ENCODE results near the gene GTF2IRD1.

Gene GTF2IRD1

GRCh38 chr7:74545921-74546320, 92.2 kb downstream of the GTF2IRD1 start:
- TF ChIP-seq CTCF (IDR thresholded peaks at IDR 0.05), result no peak

DNA sequence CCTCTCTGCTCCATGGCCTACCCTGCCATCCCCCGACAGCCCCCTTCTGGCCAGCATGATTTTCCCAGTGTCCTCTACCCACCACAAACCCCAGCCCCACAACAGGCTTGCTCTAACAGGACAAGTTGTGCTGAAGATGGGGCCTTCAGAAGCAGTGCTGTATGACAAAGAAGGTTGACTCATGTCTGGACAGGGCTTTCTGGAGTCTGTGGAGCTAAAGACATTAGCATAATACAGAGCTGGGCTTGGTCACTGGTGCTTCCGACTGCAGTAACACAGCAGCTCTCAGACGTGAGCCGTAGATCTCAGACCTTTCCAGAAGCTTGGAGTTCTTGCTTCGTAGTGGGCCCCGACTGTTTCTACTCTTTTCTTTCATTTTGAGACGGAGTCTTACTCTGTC, 100.5 kb downstream of the GTF2IRD1 start:
- TF ChIP-seq CTCF (IDR thresholded peaks at IDR 0.05), result no peak

DNA sequence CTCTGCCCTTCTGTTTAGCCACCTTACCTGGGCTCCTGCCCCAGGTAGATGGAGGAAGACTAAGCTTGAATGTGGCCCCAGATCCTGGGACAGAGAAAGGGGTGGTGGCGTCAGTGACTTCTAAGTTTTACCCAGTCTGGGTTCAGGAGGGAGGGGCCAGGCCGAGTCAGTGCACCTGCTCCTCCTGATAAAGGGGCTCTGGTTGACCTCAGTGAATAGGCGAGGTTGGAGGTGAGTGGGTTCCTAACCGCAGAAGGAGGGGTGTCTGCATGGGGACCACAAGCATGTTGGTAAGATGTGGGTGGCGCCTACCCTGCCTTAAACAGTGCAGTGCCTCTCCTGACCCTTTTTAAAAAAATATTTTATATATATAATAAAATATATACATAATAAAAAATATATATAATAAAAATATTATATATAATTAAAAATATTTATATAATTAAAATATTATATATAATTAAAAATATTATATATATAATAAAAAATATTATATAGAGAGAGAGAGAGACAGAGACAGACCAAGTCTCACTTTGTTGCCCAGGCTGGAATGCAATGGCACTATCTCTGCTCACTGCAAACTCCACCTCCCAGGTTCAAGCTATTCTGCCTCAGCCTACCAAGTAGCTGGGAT, 106.5 kb downstream of the GTF2IRD1 start:
- TF ChIP-seq CTCF (IDR thresholded peaks at IDR 0.05), result no peak

DNA sequence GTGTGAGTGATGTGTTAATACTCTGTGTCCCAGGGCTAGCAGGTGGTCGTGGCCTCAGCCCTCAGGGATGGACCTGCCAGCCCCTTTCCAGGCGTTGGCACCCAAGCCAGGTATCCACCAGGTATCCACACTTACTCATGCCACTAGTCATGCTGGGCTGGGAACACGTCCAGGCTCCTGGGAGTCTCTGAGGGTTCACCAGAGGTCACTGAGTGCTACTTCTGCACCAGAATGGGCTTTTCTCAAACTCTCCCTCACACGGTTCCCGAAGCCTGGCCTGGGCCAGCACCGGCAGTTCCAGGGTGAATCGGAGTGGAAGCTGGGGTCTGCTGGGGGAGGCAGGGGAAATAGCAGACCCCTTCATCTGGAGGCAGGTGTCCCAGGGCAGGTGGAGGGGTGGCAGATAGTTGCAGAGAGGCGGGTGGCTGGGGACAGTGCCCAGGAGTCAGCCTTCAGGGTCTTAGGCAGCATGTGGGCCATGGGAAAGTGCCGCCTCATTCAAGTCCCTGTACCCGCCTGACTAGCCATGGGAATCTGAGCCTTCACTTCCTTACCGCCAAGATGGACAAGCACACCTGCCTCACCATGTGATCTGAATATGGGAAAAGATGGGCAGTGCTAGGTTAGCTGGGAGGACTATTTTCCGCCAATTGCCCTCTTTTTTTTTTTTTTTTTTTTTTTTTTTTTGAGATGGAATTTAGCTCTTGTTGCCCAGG, 108.3 kb downstream of the GTF2IRD1 start:
- TF ChIP-seq CTCF (IDR thresholded peaks at IDR 0.05), result no peak

- TF ChIP-seq CTCF (IDR thresholded peaks at IDR 0.05), result no peak
Measured at GRCh38 chr7:74567318-74567668, 113.6 kb downstream of the GTF2IRD1 start.

DNA sequence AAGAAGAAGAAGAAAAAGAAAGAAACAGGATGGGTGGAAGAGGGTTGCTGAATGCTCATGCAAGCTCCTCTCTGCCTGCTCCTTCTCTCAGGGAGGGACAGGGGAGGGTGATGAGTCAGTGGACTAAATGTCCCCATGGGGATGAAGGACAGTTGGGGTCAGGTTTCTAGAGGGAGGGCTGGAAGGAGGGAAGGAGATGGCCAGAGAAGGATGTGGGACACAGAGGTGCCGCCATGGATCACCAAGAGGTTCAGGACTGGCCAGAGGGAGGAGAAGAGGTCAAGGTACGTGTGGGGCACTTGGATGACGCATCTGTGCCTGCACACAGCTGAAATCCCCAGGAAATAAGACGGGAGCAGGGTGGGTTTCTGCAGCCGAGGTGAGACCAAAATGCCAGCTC, 115.0 kb downstream of the GTF2IRD1 start:
- no peak for TF ChIP-seq CTCF (IDR thresholded peaks at IDR 0.05)

- no peak for TF ChIP-seq CTCF (IDR thresholded peaks at IDR 0.05)
Measured at GRCh38 chr7:74569501-74570075, 115.9 kb downstream of the GTF2IRD1 start.

Data from LNCAP (cell line).